Ishikawa (cell line): ENCODE measurements around the gene TRIO.

ENCODE experiments used
- CEBPB ChIP-seq: IDR thresholded peaks from 2 replicates; pipeline ENCODE4 v1.6.1; 2012
- CREB1 ChIP-seq: IDR thresholded peaks from 2 replicates; pipeline ENCODE4 v1.6.1; 2012; ENCODE audit warnings: low read depth
- EGR1 ChIP-seq: IDR thresholded peaks from 2 replicates; pipeline ENCODE4 v1.6.1; 2012
- EP300 ChIP-seq: IDR thresholded peaks from 2 replicates; pipeline ENCODE4 v1.6.1; 2012; ENCODE audit warnings: borderline replicate concordance
- FOXM1 ChIP-seq: IDR thresholded peaks from 2 replicates; pipeline ENCODE4 v1.6.1; 2012; ENCODE audit warnings: low read depth, borderline replicate concordance
- NFIC ChIP-seq: IDR thresholded peaks from 2 replicates; pipeline ENCODE4 v1.6.1; 2012
- RAD21 ChIP-seq: IDR thresholded peaks from 2 replicates; pipeline ENCODE4 v1.6.1; 2012; ENCODE audit warnings: low read depth
- TAF1 ChIP-seq: IDR thresholded peaks from 2 replicates; pipeline ENCODE4 v1.6.1; 2012; ENCODE audit warnings: low read depth, mild to moderate bottlenecking
- TCF12 ChIP-seq: IDR thresholded peaks from 2 replicates; pipeline ENCODE4 v1.6.1; 2012; ENCODE audit warnings: low read depth
- TEAD4 ChIP-seq: IDR thresholded peaks from 2 replicates; pipeline ENCODE4 v1.6.1; 2012
- YY1 ChIP-seq: IDR thresholded peaks from 2 replicates; pipeline ENCODE4 v1.6.1; 2012; ENCODE audit warnings: low read depth
- ZBTB7A ChIP-seq: IDR thresholded peaks from 2 replicates; pipeline ENCODE4 v1.6.1; 2012; ENCODE audit warnings: low read depth
- TF ChIP-seq, protein P1 (sequence below): IDR thresholded peaks from 2 replicates; pipeline ENCODE4 v1.6.1; 2012
- TF ChIP-seq, protein P2 (sequence below): IDR thresholded peaks from 2 replicates; pipeline ENCODE4 v1.6.1; 2012
- TF ChIP-seq, protein P3 (sequence below): IDR thresholded peaks from 2 replicates; pipeline ENCODE4 v1.6.1; 2012; ENCODE audit warnings: low read depth, mild to moderate bottlenecking

Gene TRIO

DNA sequence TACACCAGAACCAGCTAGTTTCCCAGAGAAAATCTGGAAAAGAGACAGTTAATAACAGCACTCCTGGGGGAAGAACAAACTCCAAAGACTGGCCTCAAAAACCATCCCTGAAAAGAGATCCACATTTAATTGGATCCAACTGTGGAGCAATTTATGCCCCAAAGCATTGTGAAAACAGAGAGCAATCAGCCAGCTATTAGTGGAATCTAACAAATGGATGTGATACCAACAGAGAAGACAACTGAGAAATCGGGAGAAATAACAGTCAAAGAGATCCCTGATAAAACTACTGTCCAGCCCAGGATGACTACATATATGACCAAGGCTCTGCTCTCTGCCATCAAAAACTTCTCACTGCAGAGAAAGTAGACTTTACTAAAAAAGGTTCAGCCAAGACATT is 40.5 kb upstream of the TRIO start:
- TF ChIP-seq ZBTB7A, result no peak
- no peak for TF ChIP-seq TCF12
- no peak for TF ChIP-seq TAF1
- TF ChIP-seq RAD21, result no peak
- no peak for TF ChIP-seq FOXM1
- no peak for TF ChIP-seq TEAD4
- no peak for TF ChIP-seq EP300
- TF ChIP-seq, protein P1, sequence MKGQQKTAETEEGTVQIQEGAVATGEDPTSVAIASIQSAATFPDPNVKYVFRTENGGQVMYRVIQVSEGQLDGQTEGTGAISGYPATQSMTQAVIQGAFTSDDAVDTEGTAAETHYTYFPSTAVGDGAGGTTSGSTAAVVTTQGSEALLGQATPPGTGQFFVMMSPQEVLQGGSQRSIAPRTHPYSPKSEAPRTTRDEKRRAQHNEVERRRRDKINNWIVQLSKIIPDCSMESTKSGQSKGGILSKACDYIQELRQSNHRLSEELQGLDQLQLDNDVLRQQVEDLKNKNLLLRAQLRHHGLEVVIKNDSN, result no peak
- TF ChIP-seq, protein P2, sequence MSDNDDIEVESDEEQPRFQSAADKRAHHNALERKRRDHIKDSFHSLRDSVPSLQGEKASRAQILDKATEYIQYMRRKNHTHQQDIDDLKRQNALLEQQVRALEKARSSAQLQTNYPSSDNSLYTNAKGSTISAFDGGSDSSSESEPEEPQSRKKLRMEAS, result no peak
- TF ChIP-seq EGR1, result no peak
- TF ChIP-seq CREB1, result no peak

DNA sequence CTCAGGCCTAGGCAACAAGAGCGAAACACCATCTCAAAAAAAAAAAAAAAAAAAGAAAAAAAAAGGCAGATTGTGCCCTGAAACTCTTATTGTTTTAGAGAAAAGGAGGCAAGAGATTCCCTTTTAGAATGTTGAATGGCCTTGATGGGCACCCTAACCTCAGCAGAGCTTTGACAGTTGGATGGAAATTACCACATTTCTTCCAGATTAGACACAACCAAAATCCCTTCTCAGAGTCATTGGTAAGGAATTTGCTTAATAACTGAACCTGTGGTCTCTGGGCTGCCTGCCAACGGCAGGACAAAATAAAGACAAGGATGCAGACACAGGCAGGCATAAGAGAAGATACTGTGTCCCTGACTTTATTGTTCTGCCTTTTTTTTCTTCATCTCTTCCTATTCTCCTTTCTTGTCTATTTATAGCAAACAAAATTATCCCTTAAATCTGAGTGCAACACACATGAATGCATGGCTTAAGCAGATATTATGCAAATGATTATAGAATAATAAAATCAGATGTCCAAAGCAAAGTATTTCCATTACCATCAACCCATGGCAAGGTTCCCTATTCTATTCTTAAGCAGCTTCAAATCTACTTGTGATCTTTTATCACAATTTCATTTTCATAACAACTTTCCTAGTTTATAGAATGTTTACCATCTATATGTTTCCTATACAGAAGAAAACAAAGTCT is 37.3 kb upstream of the TRIO start:
- TF ChIP-seq EGR1 (no peak), CEBPB (no peak), TEAD4 (peak; percentile 76), NFIC (peak; percentile 88), TCF12 (peak; percentile 63), TAF1 (no peak), EP300 (peak; percentile 75; the same call in 1 of the 2 replicates)

DNA sequence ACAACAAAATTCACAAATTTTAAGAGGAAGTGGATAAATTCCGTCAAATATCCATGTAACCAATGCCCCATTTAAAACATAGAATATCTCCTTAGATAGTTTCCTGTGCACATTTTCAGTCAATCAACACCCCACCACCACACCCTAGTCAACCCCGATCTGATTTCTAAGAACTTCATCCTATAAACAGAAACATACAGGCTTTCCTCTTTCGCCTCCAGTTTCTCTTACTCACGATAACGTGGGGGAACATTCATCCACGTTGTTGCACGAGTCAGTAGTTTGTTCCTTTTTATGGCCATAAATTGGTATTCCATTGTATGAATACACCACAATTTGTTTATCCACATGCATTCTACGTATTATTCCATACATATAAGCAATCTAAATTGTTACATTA is 35.6 kb upstream of the TRIO start:
- TF ChIP-seq, protein P3, sequence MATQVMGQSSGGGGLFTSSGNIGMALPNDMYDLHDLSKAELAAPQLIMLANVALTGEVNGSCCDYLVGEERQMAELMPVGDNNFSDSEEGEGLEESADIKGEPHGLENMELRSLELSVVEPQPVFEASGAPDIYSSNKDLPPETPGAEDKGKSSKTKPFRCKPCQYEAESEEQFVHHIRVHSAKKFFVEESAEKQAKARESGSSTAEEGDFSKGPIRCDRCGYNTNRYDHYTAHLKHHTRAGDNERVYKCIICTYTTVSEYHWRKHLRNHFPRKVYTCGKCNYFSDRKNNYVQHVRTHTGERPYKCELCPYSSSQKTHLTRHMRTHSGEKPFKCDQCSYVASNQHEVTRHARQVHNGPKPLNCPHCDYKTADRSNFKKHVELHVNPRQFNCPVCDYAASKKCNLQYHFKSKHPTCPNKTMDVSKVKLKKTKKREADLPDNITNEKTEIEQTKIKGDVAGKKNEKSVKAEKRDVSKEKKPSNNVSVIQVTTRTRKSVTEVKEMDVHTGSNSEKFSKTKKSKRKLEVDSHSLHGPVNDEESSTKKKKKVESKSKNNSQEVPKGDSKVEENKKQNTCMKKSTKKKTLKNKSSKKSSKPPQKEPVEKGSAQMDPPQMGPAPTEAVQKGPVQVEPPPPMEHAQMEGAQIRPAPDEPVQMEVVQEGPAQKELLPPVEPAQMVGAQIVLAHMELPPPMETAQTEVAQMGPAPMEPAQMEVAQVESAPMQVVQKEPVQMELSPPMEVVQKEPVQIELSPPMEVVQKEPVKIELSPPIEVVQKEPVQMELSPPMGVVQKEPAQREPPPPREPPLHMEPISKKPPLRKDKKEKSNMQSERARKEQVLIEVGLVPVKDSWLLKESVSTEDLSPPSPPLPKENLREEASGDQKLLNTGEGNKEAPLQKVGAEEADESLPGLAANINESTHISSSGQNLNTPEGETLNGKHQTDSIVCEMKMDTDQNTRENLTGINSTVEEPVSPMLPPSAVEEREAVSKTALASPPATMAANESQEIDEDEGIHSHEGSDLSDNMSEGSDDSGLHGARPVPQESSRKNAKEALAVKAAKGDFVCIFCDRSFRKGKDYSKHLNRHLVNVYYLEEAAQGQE, result no peak
- TF ChIP-seq NFIC (no peak), RAD21 (no peak), TCF12 (no peak), EP300 (no peak), TEAD4 (no peak), EGR1 (no peak), TAF1 (no peak), CREB1 (no peak), ZBTB7A (no peak), YY1 (no peak), FOXM1 (no peak), CEBPB (no peak)
- TF ChIP-seq, protein P2, result no peak
- TF ChIP-seq, protein P1, result no peak

DNA sequence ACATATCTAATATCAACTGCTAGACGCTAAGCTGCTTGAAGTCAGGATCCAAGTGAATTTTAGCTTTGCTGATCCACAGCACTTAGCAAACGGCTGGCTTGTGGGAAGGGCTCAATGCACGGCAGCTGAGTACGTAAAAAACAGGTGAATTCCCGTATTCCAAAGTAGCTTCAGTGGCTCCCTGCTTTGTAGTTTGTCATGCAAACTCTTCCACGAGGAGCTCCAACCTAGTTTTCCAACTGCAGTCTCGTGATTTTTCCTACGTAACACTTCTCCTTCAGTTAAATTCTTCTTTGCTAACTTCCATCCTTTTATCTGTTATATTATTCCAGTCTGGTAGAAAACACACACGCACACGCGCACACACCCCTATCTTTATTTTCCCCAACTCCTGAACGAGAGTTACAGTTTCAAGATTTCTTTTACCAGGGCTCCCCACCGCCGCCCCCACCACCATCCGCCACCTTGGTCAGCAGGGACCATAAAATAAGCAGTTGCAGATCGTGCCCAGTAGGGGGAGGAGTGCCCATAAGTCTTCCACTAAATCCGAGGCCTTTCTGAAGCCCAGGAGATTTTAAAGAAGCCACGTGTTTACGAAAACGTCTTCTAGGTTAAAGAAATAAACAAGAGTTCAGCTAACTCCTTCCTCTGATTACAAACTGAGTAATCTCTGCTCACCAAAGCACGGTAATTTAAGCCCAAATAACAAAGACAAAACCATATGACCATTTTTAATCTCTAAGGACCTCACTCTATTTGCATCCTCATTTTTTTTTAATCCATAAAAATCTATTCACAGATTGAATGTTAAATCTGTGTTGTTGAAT is 34.8 kb upstream of the TRIO start:
- TF ChIP-seq CEBPB, result no peak
- TF ChIP-seq, protein P2, result peak; percentile 51; the same call in 1 of the 2 replicates
- peak; percentile 80 for TF ChIP-seq RAD21
- 0 out of 2 replicates have a peak, but pooled peaks have one; percentile 9 for TF ChIP-seq TEAD4

DNA sequence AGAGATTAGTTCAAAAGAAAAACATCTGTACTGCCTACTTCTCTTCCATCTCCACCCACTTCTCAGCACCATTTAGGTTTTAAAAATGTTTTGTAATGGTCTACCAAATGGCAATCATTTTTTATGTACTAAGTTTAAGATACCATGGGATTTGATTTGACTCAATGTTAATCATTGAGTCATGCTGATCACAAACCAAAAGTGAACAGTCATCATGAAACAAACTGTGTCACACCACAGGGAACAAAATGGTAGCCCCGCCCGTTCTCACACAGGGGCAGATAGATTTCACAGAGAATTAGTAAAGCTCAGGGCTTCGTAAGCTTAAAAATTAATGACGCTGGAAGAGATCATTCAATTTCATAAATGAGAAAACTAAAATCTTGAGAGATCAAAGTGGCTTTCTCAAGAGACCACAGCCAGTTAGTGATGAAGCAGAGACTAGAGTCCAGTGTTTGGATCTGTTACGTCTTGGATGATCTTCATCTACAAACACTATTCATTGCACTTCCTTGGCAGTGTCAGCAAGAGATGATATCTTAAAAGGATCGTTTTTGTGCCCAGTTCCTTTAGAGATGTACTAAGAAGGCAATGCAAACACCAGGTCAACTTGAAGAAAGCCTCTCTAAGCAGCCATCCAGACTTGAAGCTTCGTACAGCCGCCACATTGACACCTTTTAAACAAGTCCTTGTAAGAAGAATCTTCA is 33.9 kb upstream of the TRIO start:
- no peak for TF ChIP-seq YY1
- TF ChIP-seq TCF12, result no peak
- TF ChIP-seq, protein P1, result no peak
- TF ChIP-seq EP300, result no peak
- no peak for TF ChIP-seq ZBTB7A
- TF ChIP-seq, protein P3, result no peak
- no peak for TF ChIP-seq CEBPB
- TF ChIP-seq, protein P2, result no peak
